BLaER1 treated with 17β-estradiol and CSF1 and Interleukin-3, amounts not matched to agents 10 nM and 100 nM (cell line): Measurements from ENCODE around the gene PPDPF.

Experiments
- H3K27ac ChIP-seq, 11 experiments: shearing (Covaris generic); formaldehyde crosslinking; 2 replicates each; pipeline ENCODE4 v1.8.1; 2022
- H3K27me3 ChIP-seq, 11 experiments: shearing (Covaris generic); formaldehyde crosslinking; 2 replicates each; pipeline ENCODE4 v1.8.1; 2022
- H3K36me3 ChIP-seq, 11 experiments: shearing (Covaris generic); formaldehyde crosslinking; 2 replicates each; pipeline ENCODE4 v1.8.1; 2022
- H3K4me1 ChIP-seq, 10 experiments: shearing (Covaris generic); formaldehyde crosslinking; 2 replicates each; pipeline ENCODE4 v1.8.1; 2022
- H3K4me2 ChIP-seq, 11 experiments: shearing (Covaris generic); formaldehyde crosslinking; 2 replicates each; pipeline ENCODE4 v1.8.1; 2022
- H3K4me3 ChIP-seq, 10 experiments: shearing (Covaris generic); formaldehyde crosslinking; 2 replicates each; pipeline ENCODE4 v1.8.1; 2022
- H3K9ac ChIP-seq, 11 experiments: shearing (Covaris generic); formaldehyde crosslinking; 2 replicates each; pipeline ENCODE4 v1.8.1; 2022
- H3K9me3 ChIP-seq, 11 experiments: shearing (Covaris generic); formaldehyde crosslinking; replicated peaks in 1 of 11; 2 replicates each; pipeline ENCODE4 v1.8.1; 2022
- H4K20me1 ChIP-seq, 11 experiments: shearing (Covaris generic); formaldehyde crosslinking; 2 replicates each; pipeline ENCODE4 v1.8.1; 2022
- Cebpa-rat ChIP-seq, 11 experiments: shearing (Covaris generic); IDR thresholded peaks; 2 replicates each; pipeline ENCODE4 v1.8.1; 2022

Gene PPDPF

GRCh38 chr20:63549019-63549418, 28.5 kb downstream of the PPDPF start:
- Histone ChIP-seq H3K9ac (no peak overlapping the region), H3K27me3 (peaks cover 84 to 98% (median 85%) of the 10 kb centered on the region in 11 experiments), H3K36me3 (no peaks in the 10 kb centered on the region), H4K20me1 (peaks cover 0 to 86% (median 50%) of the 10 kb centered on the region in 11 experiments; a peak in 18 of 22 replicates), H3K4me1 (peaks cover 9 to 53% (median 38%) of the 10 kb centered on the region in 10 experiments), H3K27ac (no peak overlapping the region), H3K9me3 (no peaks in the 10 kb centered on the region), H3K4me2 (peak overlapping the region in 6 of 11 experiments; percentile 14 to 46 (median 30); a peak in 4 of 22 replicates), H3K4me3 (no peak overlapping the region)
- TF ChIP-seq Cebpa-rat (IDR thresholded peaks at IDR 0.05): no peak

- no peak overlapping the region for H3K4me2 ChIP-seq
- peaks cover 84 to 98% (median 85%) of the 10 kb centered on the region in 11 experiments for H3K27me3 ChIP-seq
- H3K9me3 ChIP-seq: no peaks in the 10 kb centered on the region
- H3K36me3 ChIP-seq: no peaks in the 10 kb centered on the region
- no peak overlapping the region for H3K27ac ChIP-seq
- H3K4me3 ChIP-seq: no peak overlapping the region
- H4K20me1 ChIP-seq: peaks cover 5 to 86% (median 51%) of the 10 kb centered on the region in 11 experiments; a peak in 21 of 22 replicates
- no peak overlapping the region for H3K9ac ChIP-seq
- peaks cover 17 to 60% (median 46%) of the 10 kb centered on the region in 10 experiments for H3K4me1 ChIP-seq
- no peak for TF ChIP-seq Cebpa-rat (IDR thresholded peaks at IDR 0.05)
These were observed 29.2 kb downstream of the PPDPF start for GRCh38 chr20:63549679-63550282.

GRCh38 chr20:63551068-63551467, 30.5 kb downstream of the PPDPF start:
- Histone ChIP-seq H3K4me3 (no peak overlapping the region), H3K9ac (no peak overlapping the region), H3K36me3 (no peaks in the 10 kb centered on the region), H3K27ac (no peak overlapping the region), H3K4me2 (peak overlapping the region in 5 of 11 experiments; percentile 3 to 34 (median 19); a peak in 4 of 22 replicates), H3K27me3 (peaks cover 84 to 98% (median 85%) of the 10 kb centered on the region in 11 experiments), H3K4me1 (peaks cover 22 to 63% (median 51%) of the 10 kb centered on the region in 10 experiments), H4K20me1 (peaks cover 14 to 86% (median 53%) of the 10 kb centered on the region in 11 experiments; a peak in 21 of 22 replicates), H3K9me3 (no peaks in the 10 kb centered on the region)
- no peak for TF ChIP-seq Cebpa-rat (IDR thresholded peaks at IDR 0.05)

GRCh38 chr20:63552481-63553249, 32.1 kb downstream of the PPDPF start:
- H3K27ac ChIP-seq: peak overlapping the region in 8 of 11 experiments; percentile 44 to 72 (median 58); a peak in 14 of 22 replicates
- peak overlapping the region in 5 of 11 experiments; percentile 30 to 50 (median 46); a peak in 7 of 22 replicates for H3K9ac ChIP-seq
- H3K9me3 ChIP-seq: no peaks in the 10 kb centered on the region
- H3K27me3 ChIP-seq: peaks cover 80 to 98% (median 85%) of the 10 kb centered on the region in 11 experiments
- H3K4me2 ChIP-seq: peak overlapping the region; percentile 63 to 100 (median 88)
- H3K36me3 ChIP-seq: no peaks in the 10 kb centered on the region
- no peak for TF ChIP-seq Cebpa-rat (IDR thresholded peaks at IDR 0.05)
- peak overlapping the region in 7 of 10 experiments; percentile 14 to 49 (median 34); a peak in 9 of 20 replicates for H3K4me3 ChIP-seq
- peaks cover 22 to 65% (median 52%) of the 10 kb centered on the region in 10 experiments for H3K4me1 ChIP-seq
- H4K20me1 ChIP-seq: peaks cover 14 to 84% (median 65%) of the 10 kb centered on the region in 11 experiments; a peak in 21 of 22 replicates

GRCh38 chr20:63553251-63553932, 32.8 kb downstream of the PPDPF start:
- peak overlapping the region; percentile 38 to 79 (median 66); a peak in 19 of 22 replicates for H3K9ac ChIP-seq
- peak overlapping the region in 10 of 11 experiments; percentile 16 to 72 (median 67); a peak in 16 of 22 replicates for H3K27ac ChIP-seq
- H4K20me1 ChIP-seq: peaks cover 14 to 78% (median 60%) of the 10 kb centered on the region in 11 experiments; a peak in 21 of 22 replicates
- H3K4me2 ChIP-seq: peak overlapping the region; percentile 94 to 100 (median 99)
- H3K4me1 ChIP-seq: peaks cover 22 to 61% (median 49%) of the 10 kb centered on the region in 10 experiments
- H3K36me3 ChIP-seq: no peaks in the 10 kb centered on the region
- no peaks in the 10 kb centered on the region for H3K9me3 ChIP-seq
- no peak for TF ChIP-seq Cebpa-rat (IDR thresholded peaks at IDR 0.05)
- H3K4me3 ChIP-seq: peak overlapping the region; percentile 53 to 74 (median 66)
- H3K27me3 ChIP-seq: peaks cover 73 to 96% (median 80%) of the 10 kb centered on the region in 11 experiments

GRCh38 chr20:63553933-63554290, 33.3 kb downstream of the PPDPF start, which contains the start of gene FNDC11:
Gene FNDC11 (plus strand): TSS chr20:63554159. CDS start chr20:63555664, 1,505 bp downstream.
- peak within 1 kb of the TSS in 10 of 11 experiments; percentile 16 to 72 (median 67); a peak in 16 of 22 replicates for H3K27ac ChIP-seq
- peaks cover 22 to 56% (median 45%) of the 10 kb centered on the region in 10 experiments for H3K4me1 ChIP-seq
- peak within 1 kb of the TSS; percentile 53 to 74 (median 66) for H3K4me3 ChIP-seq
- no peaks in the 10 kb centered on the region for H3K36me3 ChIP-seq
- H3K9me3 ChIP-seq: no peaks in the 10 kb centered on the region
- peak within 1 kb of the TSS; percentile 38 to 79 (median 66); a peak in 20 of 22 replicates for H3K9ac ChIP-seq
- peaks cover 67 to 96% (median 75%) of the 10 kb centered on the region in 11 experiments for H3K27me3 ChIP-seq
- TF ChIP-seq Cebpa-rat (IDR thresholded peaks at IDR 0.05): no peak
- peaks cover 14 to 73% (median 56%) of the 10 kb centered on the region in 11 experiments; a peak in 21 of 22 replicates for H4K20me1 ChIP-seq
- H3K4me2 ChIP-seq: peak within 1 kb of the TSS; percentile 94 to 100 (median 99)

- Histone ChIP-seq H3K9ac (peak overlapping the region in 9 of 11 experiments; percentile 18 to 79 (median 63); a peak in 16 of 22 replicates), H3K27me3 (peaks cover 61 to 90% (median 69%) of the 10 kb centered on the region in 11 experiments), H3K4me2 (peak overlapping the region; percentile 94 to 100 (median 99))
These were observed 34.1 kb downstream of the PPDPF start for GRCh38 chr20:63554361-63555278.

More at GRCh38 chr20:63554361-63555278, 34.1 kb downstream of the PPDPF start:
- Histone ChIP-seq H3K4me3 (peak overlapping the region; percentile 53 to 74 (median 66)), H3K9me3 (no peaks in the 10 kb centered on the region), H3K27ac (0 out of 22 replicates have a peak overlapping the region, but pooled peaks of 1 of the 11 experiments have one; percentile 4), H3K36me3 (no peaks in the 10 kb centered on the region), H3K4me1 (peaks cover 22 to 56% (median 45%) of the 10 kb centered on the region in 10 experiments), H4K20me1 (peaks cover 14 to 70% (median 56%) of the 10 kb centered on the region in 11 experiments; a peak in 21 of 22 replicates)
- no peak for TF ChIP-seq Cebpa-rat (IDR thresholded peaks at IDR 0.05)
